Femur (tissue), 1 donor: ENCODE data around the gene ERCC4.

Experiments used
- DNase-seq: peaks from one replicate; pipeline ENCODE4 v3.0.0-alpha.2; 2017

Gene ERCC4

GRCh38 chr16:13911871-13912270 is 8.1 kb upstream of the ERCC4 start:
- no peak for DNase-seq

GRCh38 chr16:13912891-13913290 is 7.1 kb upstream of the ERCC4 start:
- no peak for DNase-seq

GRCh38 chr16:13913374-13914292 is 6.3 kb upstream of the ERCC4 start:
- DNase-seq, result no peak

- no peak for DNase-seq
Observed at GRCh38 chr16:13915033-13915635, 4.8 kb upstream of the ERCC4 start.

GRCh38 chr16:13919330-13919682 is 648 bp upstream of the ERCC4 start:
- no peak for DNase-seq

GRCh38 chr16:13920510-13920818 is 510 bp downstream of the ERCC4 start:
- no peak for DNase-seq

- no peak for DNase-seq
Observed at GRCh38 chr16:13921328-13921727, 1.4 kb downstream of the ERCC4 start.

- no peak for DNase-seq
Observed at GRCh38 chr16:13923703-13924298, 3.8 kb downstream of the ERCC4 start.

GRCh38 chr16:13926464-13926863 is 6.5 kb downstream of the ERCC4 start:
- no peak for DNase-seq

- no peak for DNase-seq
Observed at GRCh38 chr16:13926891-13927290, 6.9 kb downstream of the ERCC4 start.

GRCh38 chr16:13928646-13929045 is 8.7 kb downstream of the ERCC4 start:
- no peak for DNase-seq

GRCh38 chr16:13931845-13932244 is 11.9 kb downstream of the ERCC4 start:
- no peak for DNase-seq

GRCh38 chr16:13935408-13935807 is 15.5 kb downstream of the ERCC4 start:
- DNase-seq, result no peak

GRCh38 chr16:13936155-13936554 is 16.2 kb downstream of the ERCC4 start:
- DNase-seq, result no peak

- no peak for DNase-seq
Observed at GRCh38 chr16:13936596-13937081, 16.7 kb downstream of the ERCC4 start.

GRCh38 chr16:13937411-13937810 is 17.5 kb downstream of the ERCC4 start:
- no peak for DNase-seq

- no peak for DNase-seq
Observed at GRCh38 chr16:13938480-13938879, 18.5 kb downstream of the ERCC4 start.

- no peak for DNase-seq
Observed at GRCh38 chr16:13939821-13940220, 19.9 kb downstream of the ERCC4 start.

- DNase-seq, result no peak
Observed at GRCh38 chr16:13940397-13940933, 20.5 kb downstream of the ERCC4 start.

GRCh38 chr16:13944816-13945215 is 24.9 kb downstream of the ERCC4 start:
- no peak for DNase-seq

GRCh38 chr16:13945744-13946485 is 26.0 kb downstream of the ERCC4 start:
- DNase-seq, result no peak

- DNase-seq, result no peak
Observed at GRCh38 chr16:13948086-13948485, 28.1 kb downstream of the ERCC4 start.
